Panc1 (cell line): Measurements from ENCODE around the gene NFE2L3. TPM values are rescaled to one million over a fixed set of nuclear protein-coding genes. Genes with fewer than 3 reads are reported as not detected.

ENCODE experiments used
- ATAC-seq: fragments of 200-7000 bp; cut with Tn5 transposase; 2 replicates; pipeline ENCODE4 v1.9.1; 2020; ENCODE audit warnings: mild to moderate bottlenecking, moderate library complexity
- BruUV-seq: library from RNA; stranded (reverse); fragments of 400-500 nt; replicated peaks from 2 replicates; lab custom pipeline; 2021; lab: Mats Ljungman, UMichigan
- CTCF ChIA-PET: fragments of 300-600 bp; sonication (Branson Sonifier 250); formaldehyde crosslinking; loops from one replicate; lab custom pipeline; 2022; ENCODE audit warnings: antibody characterized with exemption; lab: Charles Lee
- POLR2A ChIA-PET: fragments of 300-600 bp; sonication (Branson Sonifier 250); formaldehyde crosslinking; loops from one replicate; lab custom pipeline; 2022; ENCODE audit warnings: antibody characterized with exemption; lab: Charles Lee
- DNase-seq: peaks from one replicate; pipeline ENCODE4 v3.0.0-alpha.2; 2010; ENCODE audit warnings: low read depth, low spot score
- H3K27ac ChIP-seq: 2 replicates; pipeline ENCODE4 v1.5.1; 2011; ENCODE audit warnings: mild to moderate bottlenecking, low read length, inconsistent platforms
- H3K27me3 ChIP-seq: fragments of 200-500 bp; sonication (Bioruptor generic); 2 replicates; pipeline ENCODE4 v1.6.0; 2014; ENCODE audit warnings: low read length, inconsistent platforms; ENCODE audit not compliant: control insufficient read depth, insufficient read depth
- H3K36me3 ChIP-seq: fragments of 200-500 bp; sonication (Bioruptor generic); 2 replicates; pipeline ENCODE4 v1.5.1; 2014; ENCODE audit warnings: inconsistent platforms, mild to moderate bottlenecking, low read length, moderate library complexity; ENCODE audit not compliant: control insufficient read depth, insufficient read depth
- H3K4me1 ChIP-seq: 2 replicates; pipeline ENCODE4 v1.5.1; 2011; ENCODE audit warnings: inconsistent platforms, mild to moderate bottlenecking, low read length, moderate library complexity; ENCODE audit not compliant: control insufficient read depth, insufficient read depth
- H3K4me3 ChIP-seq, 2 experiments: 2 replicates each; pipeline ENCODE4 v1.5.1; 2011 to 2012; ENCODE audit warnings: low read depth in 2 of 2, low read length in 2 of 2, mild to moderate bottlenecking in 2 of 2, inconsistent platforms in 1 of 2, moderate library complexity in 1 of 2
- H3K9me3 ChIP-seq: fragments of 200-500 bp; sonication (Bioruptor generic); 2 replicates; pipeline ENCODE4 v1.5.1; 2014; ENCODE audit warnings: low read depth, mild to moderate bottlenecking, inconsistent platforms, low read length, moderate library complexity; ENCODE audit not compliant: control insufficient read depth, insufficient read depth
- POLR2AphosphoS5 ChIP-seq: IDR thresholded peaks from 2 replicates; pipeline ENCODE4 v1.6.1; 2012; ENCODE audit warnings: mild to moderate bottlenecking, low read depth, low read length, moderate library complexity
- SIN3A ChIP-seq: IDR thresholded peaks from 2 replicates; pipeline ENCODE4 v1.6.1; 2012; ENCODE audit warnings: low read depth, mild to moderate bottlenecking, low read length, moderate library complexity, borderline replicate concordance; ENCODE audit not compliant: insufficient read depth
- TCF7L2 ChIP-seq: IDR thresholded peaks from 2 replicates; pipeline ENCODE4 v1.6.1; 2011; ENCODE audit warnings: mild to moderate bottlenecking, low read depth, low read length, inconsistent platforms
- in situ Hi-C: cut with HindIII; loops from 2 replicates; pipeline ENCODE4 v1.10.0; 2016; ENCODE audit warnings: low sequenced_read_pairs, low pct_unique_long_range_greater_than_20kb
- intact Hi-C: fragments of 100-400 bp; cut with micrococcal nuclease; formaldehyde crosslinking; loops from one replicate; pipeline ENCODE4 v1.10.0; 2022; ENCODE audit not compliant: unreplicated experiment
- total RNA-seq: library from RNA; stranded (reverse); gene quantifications from one replicate; pipeline ENCODE4 v1.2.1, GENCODE V29; 2021; ENCODE audit not compliant: unreplicated experiment
- TF ChIP-seq, protein P1 (sequence below), 2 experiments: IDR thresholded peaks; 2 replicates each; pipeline ENCODE4 v1.6.1; 2011 to 2012; ENCODE audit warnings: low read depth in 2 of 2, control low read depth in 1 of 2, low read length in 1 of 2, mild to moderate bottlenecking in 1 of 2, moderate library complexity in 1 of 2; ENCODE audit not compliant: insufficient read depth in 1 of 2
- TF ChIP-seq, protein P2 (sequence below): fragments of 450-650 bp; IDR thresholded peaks from 2 replicates; pipeline ENCODE4 v1.5.1; 2017; ENCODE audit warnings: mild to moderate bottlenecking

NFE2L3 gene
- total RNA-seq, 1 experiment from 2014 or later: 78.5 TPM

DNA sequence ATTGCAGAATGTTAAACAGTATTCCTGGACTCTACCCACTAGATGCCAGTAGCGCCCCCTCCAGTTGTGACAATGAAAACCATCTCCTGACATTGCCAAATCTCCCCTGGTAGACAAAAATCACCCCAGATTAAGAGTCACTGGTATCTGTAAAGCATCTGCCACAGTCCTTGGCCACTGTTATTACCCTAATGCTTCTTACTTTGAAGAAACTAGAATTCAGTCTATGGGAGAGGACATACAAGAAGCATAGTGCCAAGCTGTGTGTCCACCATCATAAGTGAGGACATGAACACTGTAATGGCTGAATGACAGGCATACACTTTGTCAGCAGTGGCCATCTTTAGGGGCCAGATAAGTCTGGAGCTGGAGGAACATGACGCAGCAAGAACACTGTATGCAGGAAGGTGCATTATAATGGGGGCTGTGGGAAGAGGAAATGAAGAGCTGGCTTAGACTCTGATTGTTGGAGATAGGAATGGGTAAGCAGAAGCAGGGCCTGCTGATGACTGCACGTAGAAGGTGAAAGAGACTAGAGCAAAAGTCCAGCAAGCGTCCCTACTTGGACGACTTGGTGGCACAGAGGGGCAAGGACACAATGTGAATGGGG is 82.0 kb downstream of the NFE2L3 start:
- CTCF ChIA-PET: no interaction called here
- ATAC-seq (no peak), DNase-seq (no peak)
- H3K4me3 ChIP-seq: no peak overlapping the region
- POLR2A ChIA-PET: interaction anchor here (0.6 kb wide), 1 partner anchor 72 kb away, joined by 3 read pairs; no protein-coding TSS in a partner anchor
- H3K36me3 ChIP-seq: no peaks in the 10 kb centered on the region
- TF ChIP-seq, protein P1, sequence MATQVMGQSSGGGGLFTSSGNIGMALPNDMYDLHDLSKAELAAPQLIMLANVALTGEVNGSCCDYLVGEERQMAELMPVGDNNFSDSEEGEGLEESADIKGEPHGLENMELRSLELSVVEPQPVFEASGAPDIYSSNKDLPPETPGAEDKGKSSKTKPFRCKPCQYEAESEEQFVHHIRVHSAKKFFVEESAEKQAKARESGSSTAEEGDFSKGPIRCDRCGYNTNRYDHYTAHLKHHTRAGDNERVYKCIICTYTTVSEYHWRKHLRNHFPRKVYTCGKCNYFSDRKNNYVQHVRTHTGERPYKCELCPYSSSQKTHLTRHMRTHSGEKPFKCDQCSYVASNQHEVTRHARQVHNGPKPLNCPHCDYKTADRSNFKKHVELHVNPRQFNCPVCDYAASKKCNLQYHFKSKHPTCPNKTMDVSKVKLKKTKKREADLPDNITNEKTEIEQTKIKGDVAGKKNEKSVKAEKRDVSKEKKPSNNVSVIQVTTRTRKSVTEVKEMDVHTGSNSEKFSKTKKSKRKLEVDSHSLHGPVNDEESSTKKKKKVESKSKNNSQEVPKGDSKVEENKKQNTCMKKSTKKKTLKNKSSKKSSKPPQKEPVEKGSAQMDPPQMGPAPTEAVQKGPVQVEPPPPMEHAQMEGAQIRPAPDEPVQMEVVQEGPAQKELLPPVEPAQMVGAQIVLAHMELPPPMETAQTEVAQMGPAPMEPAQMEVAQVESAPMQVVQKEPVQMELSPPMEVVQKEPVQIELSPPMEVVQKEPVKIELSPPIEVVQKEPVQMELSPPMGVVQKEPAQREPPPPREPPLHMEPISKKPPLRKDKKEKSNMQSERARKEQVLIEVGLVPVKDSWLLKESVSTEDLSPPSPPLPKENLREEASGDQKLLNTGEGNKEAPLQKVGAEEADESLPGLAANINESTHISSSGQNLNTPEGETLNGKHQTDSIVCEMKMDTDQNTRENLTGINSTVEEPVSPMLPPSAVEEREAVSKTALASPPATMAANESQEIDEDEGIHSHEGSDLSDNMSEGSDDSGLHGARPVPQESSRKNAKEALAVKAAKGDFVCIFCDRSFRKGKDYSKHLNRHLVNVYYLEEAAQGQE (IDR thresholded peaks at IDR 0.05; ENCODE audit: insufficient read depth in 1 of 2, low read depth in 2 of 2, low read length in 1 of 2): no peak
- TF ChIP-seq SIN3A (no peak), TCF7L2 (no peak), POLR2AphosphoS5 (no peak)
- TF ChIP-seq, protein P2, sequence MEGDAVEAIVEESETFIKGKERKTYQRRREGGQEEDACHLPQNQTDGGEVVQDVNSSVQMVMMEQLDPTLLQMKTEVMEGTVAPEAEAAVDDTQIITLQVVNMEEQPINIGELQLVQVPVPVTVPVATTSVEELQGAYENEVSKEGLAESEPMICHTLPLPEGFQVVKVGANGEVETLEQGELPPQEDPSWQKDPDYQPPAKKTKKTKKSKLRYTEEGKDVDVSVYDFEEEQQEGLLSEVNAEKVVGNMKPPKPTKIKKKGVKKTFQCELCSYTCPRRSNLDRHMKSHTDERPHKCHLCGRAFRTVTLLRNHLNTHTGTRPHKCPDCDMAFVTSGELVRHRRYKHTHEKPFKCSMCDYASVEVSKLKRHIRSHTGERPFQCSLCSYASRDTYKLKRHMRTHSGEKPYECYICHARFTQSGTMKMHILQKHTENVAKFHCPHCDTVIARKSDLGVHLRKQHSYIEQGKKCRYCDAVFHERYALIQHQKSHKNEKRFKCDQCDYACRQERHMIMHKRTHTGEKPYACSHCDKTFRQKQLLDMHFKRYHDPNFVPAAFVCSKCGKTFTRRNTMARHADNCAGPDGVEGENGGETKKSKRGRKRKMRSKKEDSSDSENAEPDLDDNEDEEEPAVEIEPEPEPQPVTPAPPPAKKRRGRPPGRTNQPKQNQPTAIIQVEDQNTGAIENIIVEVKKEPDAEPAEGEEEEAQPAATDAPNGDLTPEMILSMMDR: no peak; the same call in 1 of the 2 replicates
- BruUV-seq: no TSS peak
- H3K27ac ChIP-seq: no peak overlapping the region
- no peaks in the 10 kb centered on the region for H3K4me1 ChIP-seq
- in situ Hi-C loops (no loop called here), intact Hi-C loops (no loop called here)
- H3K27me3 ChIP-seq: no peaks in the 10 kb centered on the region; the same call in 1 of the 2 replicates
- H3K9me3 ChIP-seq: no peaks in the 10 kb centered on the region

Other genes with a start within 250 kb of the NFE2L3 start
- gene HNRNPA2B1, start 48.5 kb downstream of the NFE2L3 start, total RNA-seq: 819 TPM
- 308 TPM for gene CBX3, start 49.5 kb downstream of the NFE2L3 start, total RNA-seq
- 21.8 TPM for gene SNX10, start 139.7 kb downstream of the NFE2L3 start, total RNA-seq